GM19328 (cell line): ENCODE data around the gene TEKTIP1.

Experiments used
- ATAC-seq: cut with Tn5 transposase; IDR thresholded peaks from one replicate; pipeline ENCODE4 v1.9.1; 2021; ENCODE audit warnings: mild to moderate bottlenecking, moderate library complexity; ENCODE audit not compliant: unreplicated experiment

TEKTIP1 gene

DNA sequence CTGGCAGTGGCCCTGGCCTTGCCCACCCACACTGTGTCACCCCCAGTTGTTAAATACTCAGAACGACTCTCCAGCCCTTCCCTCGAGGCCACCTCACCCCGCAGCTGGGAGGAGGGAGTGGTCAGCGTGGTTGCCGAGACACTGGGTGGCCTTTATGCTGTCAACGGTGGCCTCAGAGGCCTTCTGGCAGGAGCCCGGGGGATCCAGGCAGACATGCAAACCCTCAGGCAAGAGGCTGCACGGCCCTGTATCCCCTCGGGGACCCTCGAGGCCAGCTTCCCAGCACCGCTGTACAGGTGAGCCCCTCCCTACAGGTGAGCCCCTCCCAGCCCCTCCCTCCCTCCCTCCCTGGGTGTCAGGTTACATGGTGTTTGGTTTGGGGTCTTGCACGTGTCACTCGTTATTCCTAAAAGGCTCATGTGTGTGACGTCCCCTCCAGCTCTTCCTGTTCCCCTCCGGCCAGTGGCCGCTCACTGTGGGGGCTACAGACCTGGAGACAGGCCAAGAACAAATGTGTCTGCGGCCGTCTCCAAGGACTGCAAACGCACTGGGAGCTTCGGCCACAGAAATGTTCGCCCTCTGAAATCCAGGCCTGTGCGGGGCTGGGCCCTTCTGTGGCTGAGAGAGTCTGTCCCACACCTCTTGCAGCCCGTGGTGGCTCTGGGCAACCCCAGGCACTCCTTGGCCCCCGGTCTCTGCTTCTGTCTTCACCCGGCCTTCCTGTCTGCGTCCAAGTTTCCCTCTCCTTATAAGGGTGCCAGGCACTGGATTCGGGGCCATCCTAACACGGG, at the start of gene TEKTIP1:
Gene TEKTIP1, plus strand, starts transcription at position 210 of the 791 bp plus-strand sequence. Its CDS starts 4 bp downstream, at position 214.
- no peak for ATAC-seq

DNA sequence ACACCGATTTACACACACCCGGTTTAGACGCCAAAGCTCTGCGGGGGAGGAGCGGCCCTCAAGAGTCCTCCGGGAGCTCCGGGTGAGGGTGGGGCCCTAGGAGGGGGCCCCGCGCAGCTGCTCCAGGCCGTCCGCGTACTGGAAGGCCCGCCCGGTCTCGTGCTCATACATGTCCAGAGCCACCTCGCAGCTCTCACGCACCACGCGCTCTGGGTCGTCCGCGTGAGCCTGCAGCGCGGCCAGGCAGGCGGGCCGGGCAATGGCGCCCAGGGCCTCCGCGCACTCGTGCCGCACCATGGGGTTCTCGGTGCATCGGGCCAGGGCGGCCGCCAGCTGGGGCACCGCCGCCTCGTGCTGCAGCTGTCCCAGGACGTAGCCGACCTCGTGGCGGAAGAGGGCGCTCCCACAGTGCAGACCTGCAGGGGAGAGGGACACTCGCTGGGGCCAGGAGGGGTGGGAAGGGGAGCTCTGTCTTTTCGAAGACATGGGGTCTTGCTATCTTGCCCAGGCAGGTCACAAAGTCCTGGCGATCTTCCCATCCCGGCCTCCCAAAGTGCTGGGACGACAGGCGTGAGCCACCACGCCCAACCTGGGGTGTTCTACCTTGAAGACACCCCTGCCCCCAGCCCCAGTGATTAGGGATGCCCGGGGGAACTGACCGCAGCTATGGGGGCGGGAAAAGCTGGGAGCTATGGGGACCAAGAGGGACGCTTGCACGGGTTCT, 47.4 kb upstream of the TEKTIP1 start:
- ATAC-seq, result no peak

DNA sequence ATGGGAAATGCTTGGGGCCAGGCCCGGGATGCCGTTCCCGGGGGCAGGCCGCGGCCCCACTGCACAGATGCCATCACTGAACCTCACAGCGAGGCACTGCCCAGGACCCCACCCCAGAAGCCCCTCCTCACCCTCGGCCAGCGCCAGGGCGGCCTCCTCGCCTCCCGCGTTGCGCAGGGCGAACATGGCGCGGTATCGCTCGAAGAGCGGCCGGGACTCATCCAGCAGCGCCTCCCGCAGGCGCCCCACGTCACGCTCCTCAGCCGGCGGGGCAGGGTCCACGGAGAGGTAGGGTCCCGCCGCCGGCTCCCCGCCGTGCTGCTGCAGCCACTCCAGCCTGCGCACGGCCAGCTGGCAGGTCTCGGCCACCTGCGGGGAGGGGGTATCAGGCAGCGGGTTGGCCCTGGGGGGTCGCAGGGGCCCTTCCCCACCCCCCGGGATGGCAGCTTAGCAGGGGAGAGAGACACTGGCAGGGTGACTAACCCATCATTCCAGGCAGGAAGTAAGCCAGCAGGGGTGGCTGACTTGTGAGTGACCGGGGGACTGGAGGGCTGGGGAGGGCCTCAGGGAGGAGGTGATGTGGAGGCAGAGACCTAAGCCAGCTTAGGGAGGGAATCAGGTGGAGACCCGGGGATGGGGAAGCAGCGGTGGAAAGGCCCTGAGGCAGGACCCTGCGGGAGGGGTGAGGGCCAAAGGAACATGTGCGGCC, 46.7 kb upstream of the TEKTIP1 start:
- no peak for ATAC-seq

DNA sequence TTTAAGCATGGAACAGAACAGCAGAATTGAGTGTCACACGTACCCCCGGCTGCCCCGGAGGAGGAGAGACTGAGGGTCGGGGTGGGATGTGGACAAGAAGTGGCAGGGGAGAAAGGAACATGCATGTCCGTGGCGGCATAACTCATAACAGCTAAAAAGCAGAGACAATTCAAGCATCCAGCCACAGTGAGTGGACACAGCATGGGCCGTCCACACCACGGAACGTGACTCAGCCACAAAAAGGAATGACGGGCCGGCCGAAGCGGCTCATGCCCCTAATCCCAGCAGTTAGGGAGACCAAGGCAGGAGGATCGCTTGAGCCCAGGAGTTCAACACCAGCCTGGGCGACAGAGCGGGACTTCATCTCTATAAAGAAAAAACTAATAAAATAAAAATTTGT, 46.1 kb upstream of the TEKTIP1 start:
- no peak for ATAC-seq

DNA sequence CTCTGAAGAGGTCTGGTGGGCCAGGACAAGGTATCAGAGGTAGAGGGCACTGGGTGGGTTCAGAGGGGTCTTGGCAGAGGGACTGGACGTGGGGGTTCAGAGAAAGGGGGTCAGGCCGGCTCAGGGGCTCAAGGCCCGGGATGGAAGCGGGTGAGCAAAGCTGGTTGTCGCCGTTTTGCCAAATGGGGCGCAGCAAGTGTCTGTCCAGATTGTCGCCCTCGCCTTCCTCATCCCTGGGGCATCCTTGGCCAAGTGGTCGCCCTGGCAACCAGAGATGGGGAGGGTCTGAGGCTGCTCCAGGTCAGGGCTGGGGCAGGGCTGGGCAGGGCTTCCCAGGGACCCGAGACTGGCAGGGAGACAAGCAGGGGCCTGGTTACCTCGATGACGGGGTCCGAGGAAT, 45.3 kb upstream of the TEKTIP1 start:
- no peak for ATAC-seq

DNA sequence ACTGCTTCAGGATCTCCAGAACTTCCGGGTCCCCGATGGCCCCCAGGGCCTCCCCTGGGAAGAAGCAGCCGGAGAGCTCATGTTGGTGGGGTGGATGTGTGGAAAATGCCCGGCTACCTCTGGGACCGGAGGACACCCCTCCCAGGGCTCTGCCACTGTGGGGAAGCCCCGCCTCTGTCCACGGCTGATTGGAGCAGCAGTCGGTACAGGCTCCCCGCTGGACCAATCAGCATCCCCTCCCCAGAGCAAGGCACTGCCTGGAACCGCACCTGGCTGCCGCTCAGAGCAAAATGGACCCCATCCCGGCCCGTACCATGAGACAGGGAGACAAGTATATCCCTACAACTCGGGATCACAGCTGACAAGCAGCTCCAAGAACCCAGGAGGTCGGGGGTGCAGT, 44.9 kb upstream of the TEKTIP1 start:
- no peak for ATAC-seq

DNA sequence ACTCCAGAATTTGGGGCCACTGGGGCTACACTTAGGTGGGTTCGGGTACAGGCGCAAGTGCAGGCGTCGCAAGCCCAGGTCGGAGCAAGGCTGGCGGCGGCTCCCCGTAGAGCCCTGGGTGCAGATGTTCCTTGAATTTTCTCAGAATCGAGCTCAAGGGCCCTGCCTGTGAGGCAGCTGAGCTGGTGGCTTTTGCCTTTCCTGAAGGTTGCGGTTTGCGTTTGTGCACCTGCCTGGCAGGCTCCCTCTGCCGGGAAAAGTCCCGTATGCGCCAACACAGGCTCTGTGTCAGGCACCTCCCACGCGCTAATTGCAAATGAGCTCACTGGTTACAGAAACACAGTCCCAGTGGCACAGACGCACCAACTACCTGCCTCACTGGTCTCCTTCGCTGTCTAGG, 44.4 kb upstream of the TEKTIP1 start:
- no peak for ATAC-seq

DNA sequence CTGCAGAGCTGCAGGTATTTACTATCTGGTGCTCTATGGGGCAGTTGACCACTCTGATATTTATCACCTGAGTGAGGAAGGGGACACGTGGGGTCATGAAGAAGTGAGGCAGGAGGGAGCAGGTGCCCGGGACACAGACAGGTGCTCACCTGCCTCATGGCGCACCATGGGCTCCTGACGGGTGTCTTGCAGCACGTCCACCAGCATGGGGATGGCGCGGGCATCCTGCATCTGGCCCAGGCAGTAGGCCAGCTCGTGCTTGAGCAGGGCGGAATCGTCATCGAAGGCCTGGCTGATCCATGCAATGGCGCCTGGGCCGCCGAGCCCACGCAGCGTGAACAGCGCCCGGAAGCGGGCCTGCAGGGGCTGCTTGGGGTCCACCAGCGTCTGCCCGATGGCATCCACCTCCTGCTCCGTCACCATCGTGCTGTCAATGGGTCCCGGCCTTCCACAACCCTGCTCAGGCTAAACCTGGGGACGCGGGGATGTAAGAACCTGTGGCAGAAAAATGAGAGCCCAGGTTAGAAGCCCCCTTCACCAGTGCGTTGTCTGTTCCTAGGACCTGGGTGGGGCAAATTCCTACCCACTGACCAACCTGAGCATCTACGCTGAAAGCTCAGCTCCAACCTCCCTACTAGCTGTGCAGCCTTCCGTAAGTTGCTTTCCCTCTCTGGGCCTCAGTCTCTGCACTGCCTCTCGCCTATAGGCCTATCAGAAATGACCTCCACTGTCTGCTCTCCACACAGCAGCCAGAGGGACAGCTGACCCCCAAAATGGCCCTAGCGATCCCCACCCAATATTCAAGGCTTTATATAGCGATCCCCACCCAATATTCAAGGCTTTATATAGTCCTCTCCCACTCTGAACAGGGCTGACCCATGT, 42.3 kb upstream of the TEKTIP1 start:
- ATAC-seq, result no peak

DNA sequence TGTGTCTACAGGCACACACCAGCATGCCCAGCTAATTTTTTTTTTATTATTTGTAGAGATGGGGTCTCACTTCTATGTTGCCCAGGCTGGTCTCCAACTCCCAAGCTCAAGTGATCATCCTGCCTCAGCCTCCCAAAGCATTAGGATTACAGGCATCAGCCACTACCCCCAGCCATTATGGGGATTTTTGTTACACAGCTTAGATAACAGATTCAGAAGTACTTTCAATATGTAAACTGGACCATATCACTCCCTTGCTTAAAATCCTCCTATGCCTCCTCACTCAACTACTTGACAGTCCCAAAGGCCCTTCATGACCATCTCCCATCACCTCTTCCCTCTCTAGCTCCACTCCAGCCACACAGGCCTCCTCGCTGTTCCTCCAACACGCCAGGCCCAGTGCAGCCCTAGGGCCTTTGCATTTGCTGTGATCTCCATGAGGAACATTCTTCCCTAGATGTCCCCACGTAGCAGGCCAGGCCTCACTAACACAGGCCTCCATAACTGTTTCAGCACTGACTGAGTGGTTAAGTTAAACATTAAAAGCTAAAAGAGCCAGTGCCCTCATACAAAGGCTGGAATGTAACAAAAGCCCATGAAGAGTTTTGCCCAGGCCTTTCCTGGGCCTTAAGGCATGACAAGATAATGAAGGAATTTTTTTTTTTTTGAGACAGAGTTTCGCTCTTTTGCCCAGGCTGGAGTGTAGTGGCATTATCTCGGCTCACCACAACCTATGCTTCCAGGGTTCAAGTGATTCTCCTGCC, 41.0 kb upstream of the TEKTIP1 start:
- ATAC-seq, result no peak

DNA sequence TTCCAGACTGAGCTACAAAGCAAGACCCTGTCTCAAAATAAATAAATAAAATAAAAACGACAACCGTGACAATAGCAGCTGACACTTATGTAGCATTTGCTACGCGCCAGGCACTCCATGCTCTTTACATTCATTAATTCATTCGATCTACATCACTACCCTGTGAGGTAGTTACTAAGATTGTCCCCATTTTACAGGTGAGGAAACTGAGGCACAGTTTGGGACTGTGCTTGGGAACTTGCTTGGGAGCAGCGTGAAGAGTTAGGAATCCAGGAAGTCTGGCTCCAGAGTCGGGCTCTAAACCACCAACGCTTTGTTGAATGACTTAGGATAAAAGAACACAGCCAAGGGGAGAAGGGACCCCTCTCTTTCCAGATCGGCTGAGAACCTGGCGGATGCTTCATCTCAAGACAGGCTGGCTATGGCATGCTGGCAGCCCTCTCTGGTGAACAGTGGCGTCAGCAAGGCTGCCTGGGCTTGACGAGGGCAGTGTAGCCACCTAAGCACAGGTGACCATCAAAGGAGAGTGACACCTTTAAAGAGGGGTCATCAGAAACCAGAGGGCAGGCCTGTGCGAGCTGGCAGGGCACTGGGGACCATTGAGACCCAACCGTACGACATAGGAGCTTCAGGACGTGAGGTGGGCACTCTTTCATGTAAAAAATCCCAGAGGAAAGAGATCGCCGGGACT, 39.1 kb upstream of the TEKTIP1 start:
- no peak for ATAC-seq

DNA sequence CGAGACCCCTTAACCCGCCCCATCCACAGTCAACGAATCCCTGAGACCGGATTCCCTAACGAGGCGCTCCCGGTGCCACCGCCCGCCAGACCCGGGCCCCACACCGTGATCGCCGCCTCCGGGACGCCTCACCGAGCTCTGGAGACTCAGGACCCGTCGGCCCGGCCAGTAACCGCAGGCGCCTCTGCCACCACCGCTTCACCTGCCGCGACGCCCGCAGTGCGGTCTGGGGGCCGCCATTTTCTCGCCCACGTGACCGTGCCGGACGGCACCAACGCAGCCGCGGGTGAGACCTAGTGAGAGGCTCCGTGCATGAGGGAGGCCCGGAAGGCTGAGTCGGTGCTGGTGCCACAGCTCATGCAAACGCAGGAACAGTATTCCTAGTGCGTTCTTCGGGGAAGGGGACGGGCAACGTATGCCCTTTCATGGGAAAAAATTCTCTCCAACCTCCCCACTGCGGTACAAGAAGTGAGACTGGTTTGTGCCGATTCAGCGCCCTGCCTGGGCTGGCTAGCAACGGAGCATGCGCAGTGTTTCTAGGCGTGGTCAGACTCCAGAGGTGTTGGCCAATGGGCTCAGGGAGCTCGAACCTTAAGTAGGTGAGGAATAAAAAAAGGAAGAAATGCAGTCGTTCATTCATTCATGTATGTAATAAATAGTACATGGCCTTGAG, 38.4 kb upstream of the TEKTIP1 start, which contains the start of gene DOHH:
Gene DOHH, minus strand, starts transcription at position 246 of the 673 bp plus-strand sequence. CDS start 3,860 bp downstream, outside the sequence.
- ATAC-seq, result peak; percentile 72

DNA sequence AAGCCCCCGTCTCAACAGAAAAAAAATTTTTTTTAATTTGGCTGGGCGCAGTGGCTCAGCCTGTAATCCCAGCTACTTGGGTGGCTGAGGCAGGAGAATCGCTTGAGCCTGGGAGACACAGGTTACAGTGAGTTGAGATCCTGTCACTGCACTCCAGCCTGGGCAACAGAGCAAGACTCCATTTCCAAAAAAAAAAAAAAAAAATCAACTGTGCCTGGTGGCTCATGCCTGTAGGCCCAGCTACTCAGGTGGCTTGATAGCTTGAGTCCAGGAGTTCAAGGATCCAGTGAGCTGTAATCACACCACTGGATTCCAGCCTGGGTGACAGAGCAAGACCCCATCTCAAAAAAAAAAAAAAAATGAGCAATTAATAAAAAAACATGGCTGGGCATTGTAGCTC, 37.2 kb upstream of the TEKTIP1 start:
- no peak for ATAC-seq

DNA sequence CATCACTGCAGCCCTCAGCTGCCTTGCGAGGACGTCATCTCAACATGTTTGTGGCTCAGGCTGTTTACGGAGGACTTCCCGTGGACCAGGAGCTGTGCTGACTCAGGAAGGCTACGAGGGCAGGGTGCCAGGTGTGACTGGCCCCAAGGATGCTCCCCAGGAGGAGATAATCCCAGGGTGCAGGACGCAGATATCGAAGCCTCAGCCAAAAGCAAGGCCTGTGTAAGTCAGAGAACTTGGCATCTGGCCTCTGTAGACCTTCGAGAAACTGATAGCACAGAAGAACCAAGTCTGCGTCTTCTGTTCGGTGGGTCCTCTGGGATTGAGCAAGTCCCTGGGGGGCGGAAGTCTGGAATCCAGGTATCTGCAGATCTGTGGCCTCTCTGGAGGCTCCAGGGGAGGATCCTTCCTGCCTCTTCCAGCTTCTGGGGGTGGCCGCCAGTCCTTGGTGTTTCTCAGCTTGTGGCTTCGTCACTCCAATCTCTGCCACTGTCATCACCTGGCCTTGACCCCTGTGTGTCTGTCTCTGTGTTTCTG, 35.9 kb upstream of the TEKTIP1 start:
- ATAC-seq, result no peak

DNA sequence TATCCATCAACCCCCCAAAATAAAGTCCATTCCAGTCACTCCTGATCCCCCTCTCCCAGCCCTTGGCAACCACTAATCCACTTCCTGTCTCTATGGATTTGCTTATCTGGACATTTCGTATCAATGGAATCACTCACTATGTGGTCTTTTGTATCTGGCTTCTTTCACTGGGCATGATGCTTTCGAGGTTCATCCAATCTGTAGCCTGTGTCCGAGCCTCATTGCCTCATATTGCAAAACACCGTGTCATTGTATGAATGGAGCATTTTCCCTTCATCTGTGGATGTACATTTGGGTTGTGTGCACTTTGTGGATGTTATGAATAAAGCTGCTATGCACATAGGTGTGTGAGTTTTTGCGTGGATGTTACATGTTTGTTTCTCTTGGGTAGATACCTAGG, 34.2 kb upstream of the TEKTIP1 start:
- no peak for ATAC-seq

DNA sequence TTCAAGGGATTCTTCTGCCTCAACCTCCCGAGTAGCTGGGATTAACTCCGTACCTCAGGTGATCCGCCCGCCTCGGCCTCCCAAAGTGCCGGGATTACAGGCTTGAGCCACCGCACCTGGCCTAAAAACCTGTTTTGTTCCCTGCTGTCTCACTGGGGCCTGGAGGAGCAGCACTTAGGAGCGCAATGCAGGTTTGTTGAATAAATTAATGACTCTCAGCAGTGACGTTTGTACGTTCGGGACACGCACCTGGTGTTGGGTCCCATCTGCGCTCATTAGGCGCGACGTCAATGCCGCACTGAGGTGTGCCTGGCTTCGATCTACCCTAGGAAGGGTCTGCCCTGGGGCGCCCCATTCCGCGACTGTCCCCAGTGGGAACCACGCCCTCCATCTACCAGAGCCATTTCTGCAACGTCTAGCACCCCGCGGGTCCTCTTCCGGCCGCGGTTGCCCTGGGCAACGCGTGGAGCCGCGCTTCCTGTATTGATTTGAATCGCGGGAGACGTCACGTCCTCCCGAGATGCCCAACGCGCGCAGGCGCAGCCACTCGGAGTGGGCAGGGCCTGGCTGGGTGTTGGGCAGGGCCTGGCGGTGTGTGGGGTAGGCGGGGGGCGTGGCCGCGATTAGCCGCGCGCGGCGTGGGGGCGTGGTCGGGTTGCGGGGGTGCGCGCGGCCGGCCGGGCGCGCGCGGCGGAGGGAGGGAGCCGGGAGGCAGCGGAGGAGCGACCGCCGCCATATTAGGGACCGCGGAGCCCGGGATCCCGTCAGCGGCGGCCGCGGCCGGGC, 33.2 kb upstream of the TEKTIP1 start, which contains the start of gene FZR1:
Gene FZR1, plus strand, starts transcription at position 714 of the 786 bp plus-strand sequence. CDS start 16,679 bp downstream, outside the sequence.
- peak; percentile 85 for ATAC-seq

DNA sequence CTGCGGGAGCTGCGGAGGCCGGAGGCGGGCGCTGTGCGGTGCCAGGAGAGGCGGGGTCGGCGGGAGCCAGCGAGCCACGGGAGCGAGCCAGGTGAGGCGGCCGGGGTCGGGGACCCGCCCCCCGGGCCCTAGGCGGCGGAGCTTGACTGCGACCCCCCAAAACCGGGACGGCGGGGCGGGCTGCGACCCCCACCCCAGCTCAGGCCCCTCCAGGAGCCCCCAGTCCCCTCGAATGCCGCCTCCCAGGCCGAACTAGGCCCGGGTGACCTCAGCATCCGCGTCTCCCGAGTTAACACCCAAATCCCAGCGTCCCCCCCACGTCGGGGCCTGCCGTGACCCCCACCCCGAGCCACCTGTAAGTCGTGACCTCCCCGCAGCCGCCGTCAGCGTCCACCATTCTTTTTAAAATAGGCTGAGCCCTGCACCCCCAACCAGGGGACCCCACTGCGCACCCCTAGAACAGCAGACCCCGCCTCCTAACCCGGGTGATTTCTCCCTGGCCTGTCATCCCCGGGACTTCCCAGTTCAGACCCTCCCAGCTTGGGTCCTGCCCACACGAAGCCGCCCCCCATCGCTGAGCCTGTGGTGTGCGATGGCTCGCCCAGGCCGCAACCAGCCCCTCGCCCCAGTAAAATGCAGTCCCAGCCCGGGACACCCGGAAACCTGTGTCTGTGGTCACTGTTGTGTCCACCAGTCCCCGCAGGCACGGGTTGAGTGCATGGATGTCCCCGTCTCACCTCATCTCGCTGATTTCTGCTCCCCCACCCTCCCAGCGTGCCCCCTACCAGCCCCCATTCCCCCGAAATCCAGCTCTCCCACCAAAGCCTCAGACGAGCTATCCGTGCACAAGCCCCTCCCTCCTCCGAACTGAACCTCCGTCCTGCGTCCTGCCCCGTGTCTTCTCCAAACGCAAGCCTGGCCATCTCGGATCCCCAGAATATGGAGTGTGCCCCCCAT, 32.3 kb upstream of the TEKTIP1 start:
- peak; percentile 30 for ATAC-seq
